HG02885 (cell line): ENCODE measurements around the gene CDC42SE2.
"Not testable (repeated sequence)": the region's sequence is repeated elsewhere in the genome, so short reads cannot be mapped to it uniquely, and the experiment has no call there.

Experiments
- ATAC-seq: cut with Tn5 transposase; IDR thresholded peaks from one replicate; pipeline ENCODE4 v1.9.1; 2021; ENCODE audit warnings: mild to moderate bottlenecking; ENCODE audit not compliant: unreplicated experiment, poor library complexity

The CDC42SE2 gene

DNA sequence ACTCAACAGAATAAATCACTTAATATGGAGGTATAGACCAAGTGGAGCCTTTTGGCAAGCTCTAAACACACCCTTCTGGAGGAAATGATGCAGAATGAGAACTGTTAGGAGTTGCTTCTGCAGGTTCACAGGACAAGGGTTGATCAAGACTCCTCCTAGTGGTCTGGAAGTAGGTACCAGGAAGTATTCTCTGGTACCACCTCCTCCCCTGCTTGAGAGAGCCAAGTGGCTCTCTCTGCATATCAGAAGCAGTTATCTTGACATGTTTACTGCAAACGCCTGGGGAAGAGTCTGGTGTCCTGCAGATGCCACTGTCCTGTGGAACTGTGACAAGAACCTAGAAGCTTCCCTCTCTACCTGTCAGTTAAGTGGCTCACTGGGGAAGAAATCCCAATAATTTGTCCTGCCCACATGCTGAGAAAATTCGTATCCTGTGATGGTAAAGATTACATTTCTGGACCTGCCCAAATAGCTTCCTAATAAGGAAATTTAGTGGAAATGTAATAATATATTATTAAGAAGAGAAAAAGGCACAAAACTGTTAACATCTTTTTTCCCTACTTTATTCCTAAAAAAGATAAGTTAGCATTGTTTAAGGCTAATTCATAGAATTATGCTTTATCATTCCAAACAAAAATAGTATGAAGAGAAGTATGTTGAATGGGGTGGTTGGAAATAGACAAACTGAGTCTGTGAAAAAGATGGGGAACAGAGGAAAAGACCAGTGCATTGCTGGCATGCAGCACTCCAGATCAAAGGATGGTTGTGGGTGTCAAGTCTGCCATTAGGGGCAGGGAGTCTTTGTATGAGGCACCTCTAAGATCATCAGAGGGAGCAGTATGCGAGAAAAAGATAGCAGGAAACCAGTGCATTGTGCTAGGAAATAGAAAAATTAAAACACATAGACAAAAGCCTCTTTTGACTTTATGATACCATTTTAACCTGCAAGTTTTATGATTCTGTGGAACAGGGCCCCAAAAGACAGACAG is 118.8 kb downstream of the CDC42SE2 start:
- peak; percentile 69 for ATAC-seq

DNA sequence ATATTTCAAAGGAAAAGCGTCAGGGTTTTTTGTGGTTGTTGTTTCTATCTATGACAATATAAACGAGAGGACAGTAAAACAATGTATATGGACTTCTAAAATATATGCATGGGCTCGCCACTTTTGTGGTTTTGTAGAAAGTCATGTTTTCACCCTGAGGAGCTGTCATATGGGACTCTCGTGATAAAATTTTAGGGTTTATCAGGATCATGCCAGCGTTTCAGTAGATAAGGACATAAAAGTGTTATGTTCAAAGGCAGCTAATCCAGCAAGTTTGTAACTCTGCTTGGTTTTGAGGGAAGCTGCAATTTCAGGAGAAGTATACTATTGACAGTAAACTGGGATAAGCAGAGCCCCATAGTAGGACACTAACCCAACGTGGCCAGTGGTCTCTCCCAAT is 120.3 kb downstream of the CDC42SE2 start:
- no peak for ATAC-seq

DNA sequence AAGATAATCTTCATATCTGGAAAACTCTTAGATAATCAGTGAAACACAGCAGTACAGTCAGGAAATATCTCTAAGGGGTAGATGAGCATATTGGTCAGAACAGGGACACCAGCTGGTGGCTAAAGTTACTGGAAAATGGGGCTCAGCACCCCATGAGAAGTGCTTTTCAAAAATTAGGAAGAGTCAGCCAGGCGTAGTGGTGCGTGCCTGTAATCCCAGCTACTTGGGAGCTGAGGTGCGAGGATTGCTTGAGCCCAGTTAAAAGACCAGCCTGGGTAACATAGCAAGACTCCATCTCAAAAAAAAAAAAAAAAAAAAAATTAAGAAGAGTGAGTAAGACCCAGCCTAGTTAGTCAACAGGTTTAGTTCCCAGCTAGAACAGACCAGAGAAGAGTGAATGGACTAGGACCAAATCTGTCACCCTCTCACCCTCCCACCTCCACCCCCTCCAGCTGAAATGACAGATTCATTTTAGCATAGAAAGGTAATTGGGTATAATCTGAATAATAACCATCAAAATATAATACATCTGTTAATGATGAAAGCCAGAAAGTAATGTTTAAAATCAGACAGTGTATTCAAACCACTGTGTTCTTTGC is 120.9 kb downstream of the CDC42SE2 start:
- no peak for ATAC-seq

DNA sequence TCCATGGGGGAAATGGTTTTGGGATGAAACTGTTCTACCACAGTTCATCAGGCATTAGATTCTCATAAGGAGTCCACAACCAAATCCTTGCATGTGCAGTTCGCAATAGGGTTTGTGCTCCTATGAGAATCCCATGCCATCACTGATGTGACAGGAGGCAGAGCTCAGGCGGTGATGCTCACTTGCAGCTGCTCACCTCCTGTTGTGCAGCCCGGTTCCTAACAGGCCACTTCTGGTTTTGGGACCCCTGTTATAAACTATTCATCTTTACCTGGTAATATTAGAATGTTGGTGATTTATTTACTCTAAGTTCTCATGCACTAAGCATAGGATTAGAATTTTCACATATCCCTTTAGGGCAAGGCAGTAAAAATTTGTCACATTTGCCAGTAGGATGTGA is 122.3 kb downstream of the CDC42SE2 start:
- ATAC-seq: no peak

DNA sequence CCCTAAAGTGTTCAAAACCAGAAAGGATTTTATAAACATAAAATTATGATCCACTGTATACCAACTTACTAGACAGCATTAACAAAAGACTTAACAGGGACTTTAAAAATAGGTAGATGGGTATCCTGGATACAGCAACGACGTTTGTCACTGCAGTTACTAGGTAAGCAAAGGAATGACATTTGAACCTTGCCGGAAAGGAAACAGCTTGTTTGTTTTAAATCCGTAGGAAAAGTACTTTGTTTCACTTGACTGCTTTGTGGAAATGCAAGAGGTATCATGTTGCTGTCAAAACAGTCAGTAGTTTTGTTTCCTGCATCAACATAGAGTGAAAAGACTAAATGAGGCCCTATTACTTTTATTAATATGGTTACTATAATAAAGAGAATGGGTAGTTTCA is 122.9 kb downstream of the CDC42SE2 start:
- no peak for ATAC-seq

GRCh38 chr5:131387255-131387654 is 123.4 kb downstream of the CDC42SE2 start:
- ATAC-seq: no peak

GRCh38 chr5:131389096-131389868 is 125.4 kb downstream of the CDC42SE2 start:
- no peak for ATAC-seq

GRCh38 chr5:131389869-131390265 is 126.0 kb downstream of the CDC42SE2 start:
- no peak for ATAC-seq

- no peak for ATAC-seq
These were observed 128.7 kb downstream of the CDC42SE2 start for GRCh38 chr5:131392466-131393095.

GRCh38 chr5:131393498-131393968 is 129.7 kb downstream of the CDC42SE2 start:
- ATAC-seq: no peak

- peak; percentile 67 for ATAC-seq
These were observed 130.3 kb downstream of the CDC42SE2 start for GRCh38 chr5:131394128-131394527.

DNA sequence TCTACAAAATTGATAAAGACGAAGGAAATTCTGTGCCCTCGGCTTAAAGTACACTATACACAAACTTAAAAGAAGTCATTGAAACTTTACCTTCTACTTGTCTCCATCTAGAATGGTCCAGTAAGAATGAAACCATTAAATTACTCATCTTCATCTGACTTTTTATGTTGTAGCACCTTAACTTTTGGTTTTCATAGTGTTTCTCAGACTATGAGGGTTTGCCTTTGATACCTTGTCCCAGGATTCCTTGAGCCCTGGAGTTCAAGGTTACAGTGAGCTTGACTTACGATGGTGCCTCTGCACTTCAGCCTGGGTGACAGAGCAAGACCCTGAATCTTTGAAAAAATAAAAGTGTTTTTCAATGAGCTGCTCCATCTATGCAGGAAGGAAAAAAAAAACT is 132.2 kb downstream of the CDC42SE2 start:
- peak; percentile 85 for ATAC-seq

GRCh38 chr5:131396630-131397273 is 132.9 kb downstream of the CDC42SE2 start:
- no peak for ATAC-seq

DNA sequence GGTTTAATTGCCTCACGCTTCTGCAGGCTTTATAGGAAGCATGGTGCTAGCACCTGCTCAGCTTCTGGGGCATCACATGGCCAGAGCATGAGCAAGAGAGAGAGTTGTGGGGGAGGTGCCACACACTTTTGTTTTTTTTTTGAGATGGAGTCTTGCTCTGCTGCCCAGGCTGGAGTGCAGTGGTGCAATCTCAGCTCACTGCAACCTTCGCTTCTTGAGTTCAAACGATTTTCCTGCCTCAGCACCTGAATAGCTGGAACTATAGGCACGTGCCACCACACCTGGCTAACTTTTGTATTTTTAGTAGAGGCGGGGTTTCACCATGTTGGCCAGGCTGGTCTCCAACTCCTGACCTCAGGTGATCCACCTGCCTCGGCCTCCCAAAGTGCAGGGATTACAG is 135.2 kb downstream of the CDC42SE2 start:
- ATAC-seq: not testable (repeated sequence)

DNA sequence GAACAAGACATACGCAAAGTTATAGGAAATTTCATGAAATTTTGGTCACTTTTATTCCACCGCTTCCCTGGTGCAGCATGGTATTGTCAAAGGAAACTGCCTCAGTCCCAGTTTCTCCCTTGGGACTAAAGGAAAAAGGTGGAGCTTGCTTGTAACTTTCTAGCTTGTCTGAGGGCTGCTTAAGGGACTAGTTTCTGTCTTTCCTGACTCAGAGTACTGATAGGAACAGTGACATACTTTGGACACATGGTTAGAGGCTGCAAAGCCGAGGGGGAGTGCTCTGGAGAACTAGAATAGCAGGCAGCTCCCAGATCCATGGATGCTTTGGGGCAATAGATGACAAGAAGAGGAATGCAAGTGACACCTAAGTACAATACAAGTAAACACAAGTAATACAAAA is 136.7 kb downstream of the CDC42SE2 start:
- ATAC-seq: no peak

DNA sequence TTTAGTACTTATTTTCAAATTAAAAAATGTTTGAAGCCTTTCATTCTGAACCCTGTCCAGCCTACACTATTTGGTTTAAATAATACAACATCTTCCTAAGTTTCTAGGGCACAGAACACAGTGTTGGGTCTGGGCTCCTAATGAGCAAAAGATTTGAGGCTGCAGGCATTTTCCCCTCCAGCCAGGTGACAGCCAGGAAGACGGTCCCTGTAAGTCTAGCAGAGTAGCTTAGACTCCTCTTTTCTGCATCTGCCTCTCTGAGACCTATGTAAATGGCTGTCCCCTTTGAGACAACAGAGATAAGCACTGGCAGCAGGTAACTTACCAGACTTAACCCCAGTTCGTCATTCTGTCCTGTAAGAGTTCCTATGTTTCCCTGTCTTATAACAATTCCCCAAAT is 141.8 kb downstream of the CDC42SE2 start:
- ATAC-seq: no peak

- ATAC-seq: no peak
These were observed 142.2 kb downstream of the CDC42SE2 start for GRCh38 chr5:131406076-131406475.

GRCh38 chr5:131406975-131407638 is 143.3 kb downstream of the CDC42SE2 start:
- ATAC-seq: no peak
